RKO (cell line): ENCODE data around the gene CAMKMT.
"Not testable (repeated sequence)": the region's sequence is repeated elsewhere in the genome, so short reads cannot be mapped to it uniquely, and the experiment has no call there.

Experiments used
- DNase-seq: peaks from one replicate; pipeline ENCODE4 v3.0.0-alpha.2; 2016; ENCODE audit warnings: low spot score

The CAMKMT gene

DNA sequence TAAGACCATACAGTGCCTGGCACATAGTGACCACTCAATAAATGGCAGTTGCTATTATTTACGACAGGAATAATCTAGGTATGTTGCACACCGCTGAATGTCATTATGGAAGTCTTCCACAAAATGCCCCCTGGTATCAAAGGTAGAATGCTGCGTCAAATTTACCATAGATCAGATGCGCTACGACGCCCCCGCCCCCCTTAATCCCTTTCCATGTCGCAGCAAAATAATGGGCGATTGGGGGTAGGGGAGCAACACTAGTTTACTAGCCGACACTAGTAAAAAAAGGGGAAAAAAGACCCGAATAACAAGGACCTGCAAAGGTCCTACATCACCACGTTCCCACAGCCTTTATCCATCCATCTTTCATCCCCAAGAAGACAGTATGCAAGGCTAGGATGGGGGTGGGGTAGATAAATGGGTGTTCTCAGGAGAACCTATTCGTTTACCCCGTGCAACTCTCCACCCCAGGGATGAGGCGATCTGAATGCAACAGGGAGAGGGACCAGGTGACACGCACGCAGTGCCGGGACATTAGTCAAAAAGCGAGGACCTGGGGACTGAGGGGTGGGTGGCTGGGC is 908 bp upstream of the CAMKMT start:
- DNase-seq, result peak; percentile 47

DNA sequence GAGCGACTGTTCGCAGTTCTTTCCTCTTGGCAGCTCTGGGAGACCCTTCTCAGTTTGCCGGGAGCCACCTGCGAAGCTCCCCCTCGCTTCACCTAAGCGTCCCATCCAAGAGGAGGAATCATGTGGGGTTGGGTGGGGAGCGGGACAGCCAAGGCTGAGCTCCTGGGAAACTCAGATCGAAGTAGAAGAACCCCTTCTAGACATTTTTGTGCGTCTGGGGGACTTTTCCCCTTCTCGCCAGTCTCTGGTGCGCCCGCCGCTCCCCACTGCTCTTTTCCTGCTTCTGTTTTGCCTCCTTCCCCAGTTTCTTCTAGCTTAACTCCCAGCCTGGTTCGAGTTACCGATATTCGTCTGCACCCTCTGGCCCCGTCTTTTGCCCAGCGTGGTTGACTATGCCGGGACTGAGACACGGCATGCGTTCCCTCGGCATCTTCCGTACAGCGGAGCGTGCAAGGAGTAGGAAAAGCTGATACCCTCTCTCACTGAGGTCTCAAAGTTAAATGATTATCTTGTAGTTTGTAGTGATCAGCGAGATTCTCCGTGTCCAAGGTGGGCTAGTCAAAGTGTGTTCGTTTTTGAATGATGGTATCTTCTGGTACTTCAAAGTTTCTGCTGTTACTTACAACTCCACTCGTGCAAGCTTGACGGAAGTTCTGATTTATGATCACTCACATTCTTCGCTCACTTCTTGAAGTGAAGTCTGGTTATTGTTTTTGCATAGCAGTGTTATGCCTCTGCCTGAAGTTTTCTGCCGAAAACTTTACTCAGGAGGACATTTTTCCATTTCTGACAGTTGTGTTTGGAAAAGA is 664 bp downstream of the CAMKMT start:
- peak; percentile 66 for DNase-seq

DNA sequence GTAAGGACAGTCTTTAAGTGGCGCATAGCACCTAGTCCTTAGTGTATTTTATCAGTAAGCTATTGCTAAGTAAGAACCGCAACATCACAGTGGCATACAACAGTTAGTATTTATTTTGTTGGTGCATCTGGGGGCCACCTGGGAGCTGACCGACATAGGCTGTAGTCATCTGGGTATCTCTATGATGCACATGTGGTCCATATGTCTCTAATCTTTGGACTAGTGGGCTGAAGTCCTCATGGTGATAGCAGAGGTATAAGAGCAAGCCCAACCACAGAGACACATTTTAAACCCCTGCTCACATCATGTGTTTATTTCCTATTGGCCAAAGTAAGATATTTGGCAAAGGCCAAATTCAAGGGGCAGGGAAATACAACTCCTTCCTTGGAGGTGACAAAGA is 2.9 kb downstream of the CAMKMT start:
- DNase-seq, result no peak

DNA sequence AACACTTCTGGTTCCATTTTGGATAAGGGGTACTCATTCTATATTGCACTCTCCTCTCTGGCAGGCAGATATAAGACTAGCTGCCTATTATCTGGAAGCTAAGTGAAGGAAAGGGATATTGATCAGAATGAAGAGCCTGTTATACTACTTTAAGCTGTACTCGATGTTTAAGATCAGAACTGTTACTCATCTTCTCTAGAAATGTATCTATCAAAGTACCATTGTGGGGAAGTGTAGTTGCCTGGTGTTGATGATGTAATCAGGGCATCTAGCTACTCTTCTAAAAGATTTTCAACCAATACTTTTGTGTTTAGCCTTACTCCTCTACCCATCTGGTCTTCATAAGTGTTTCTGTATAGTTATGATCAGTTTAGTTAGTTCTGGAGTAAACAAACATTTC is 5.8 kb downstream of the CAMKMT start:
- DNase-seq, result no peak

DNA sequence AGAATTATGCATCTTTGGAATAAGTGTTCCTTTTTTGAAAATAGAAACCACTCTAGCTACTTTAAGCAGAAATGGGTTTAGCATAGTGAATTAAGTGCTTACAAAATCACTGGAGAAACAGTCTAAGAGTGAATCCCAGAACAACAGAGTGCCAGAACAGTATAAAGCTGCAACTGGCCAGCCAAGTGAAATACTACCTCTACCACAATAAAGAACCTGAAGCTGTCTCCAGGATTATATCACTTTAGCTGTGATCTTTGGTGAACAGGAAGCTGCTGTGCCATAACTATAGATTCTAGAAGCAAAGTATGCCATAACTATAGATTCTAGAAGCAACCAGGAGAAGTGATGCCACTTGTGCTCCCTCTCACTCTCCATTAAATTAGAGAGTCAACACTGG is 7.6 kb downstream of the CAMKMT start:
- no peak for DNase-seq

DNA sequence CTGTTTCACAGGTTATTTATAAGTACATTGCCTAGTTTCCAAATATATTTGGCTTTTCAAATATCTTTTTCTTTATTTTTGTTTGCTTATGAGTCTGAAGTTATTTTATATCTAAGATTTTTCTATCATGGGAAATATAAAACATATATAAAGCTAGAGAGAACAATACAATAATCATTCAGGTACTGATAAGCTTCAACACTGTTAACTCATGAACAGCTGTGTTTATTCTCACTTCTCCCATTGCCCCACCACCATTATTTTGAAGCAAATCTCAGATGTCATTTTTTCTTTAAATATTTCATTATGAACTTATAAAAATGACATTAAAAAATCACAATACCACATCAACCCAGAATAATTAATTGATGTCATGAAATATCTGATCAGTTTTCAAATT is 9.7 kb downstream of the CAMKMT start:
- DNase-seq, result no peak

DNA sequence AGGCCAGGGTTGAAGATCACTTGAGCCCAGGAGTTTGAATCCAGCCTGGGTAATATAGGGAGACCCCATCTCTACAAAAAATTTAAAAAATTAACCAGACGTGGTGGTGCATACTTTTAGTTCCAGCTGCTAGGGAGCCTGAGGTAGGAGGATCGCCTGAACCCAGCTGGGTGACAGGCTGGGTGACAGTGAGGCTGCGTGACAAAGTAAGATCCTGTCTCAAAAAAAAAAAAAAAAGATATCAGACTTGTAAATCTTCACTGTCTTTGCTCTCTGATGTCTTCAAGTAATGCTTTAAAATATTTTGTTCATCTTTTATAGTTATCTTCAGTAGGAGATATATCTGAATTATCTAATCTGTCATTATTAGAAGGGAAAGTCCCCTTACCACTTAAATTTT is 10.5 kb downstream of the CAMKMT start:
- DNase-seq, result no peak

DNA sequence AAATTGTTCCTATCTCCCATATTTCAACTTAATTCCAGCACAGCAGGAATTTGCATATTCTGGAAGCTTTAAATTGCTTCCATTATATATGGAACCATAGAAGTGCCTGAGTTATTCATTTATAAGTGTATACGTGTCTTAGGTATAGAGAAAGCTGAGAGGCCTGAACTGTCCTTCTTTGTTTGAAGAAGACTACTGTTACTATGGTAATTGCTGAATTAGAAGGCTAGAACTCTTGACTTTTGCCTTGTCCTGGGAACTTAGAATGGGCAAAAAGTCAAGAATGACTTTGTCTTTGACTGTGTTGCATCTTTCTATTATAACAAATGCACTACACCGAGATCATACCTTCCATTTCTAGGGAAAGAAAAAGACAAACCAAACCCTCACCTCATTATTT is 15.7 kb downstream of the CAMKMT start:
- no peak for DNase-seq

DNA sequence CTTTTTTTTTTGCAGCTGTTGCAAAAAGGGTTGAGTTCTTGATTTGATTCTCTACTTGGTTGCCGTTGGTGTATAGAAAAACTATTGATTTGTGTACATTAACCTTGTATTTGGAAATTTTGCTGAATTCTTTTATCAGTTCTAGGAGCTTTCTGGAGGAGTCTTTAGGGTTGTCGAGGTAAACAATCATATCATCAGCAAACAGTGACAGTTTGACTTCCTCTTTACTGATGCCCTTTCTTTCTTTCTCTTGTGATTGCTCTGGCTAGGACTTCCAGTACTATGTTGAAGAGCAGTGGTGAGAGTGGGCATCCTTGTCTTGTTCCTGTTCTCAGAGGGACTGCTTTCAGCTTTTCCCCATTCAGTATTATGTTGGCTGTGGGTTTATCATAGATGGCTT is 23.5 kb downstream of the CAMKMT start:
- not testable (repeated sequence) for DNase-seq

DNA sequence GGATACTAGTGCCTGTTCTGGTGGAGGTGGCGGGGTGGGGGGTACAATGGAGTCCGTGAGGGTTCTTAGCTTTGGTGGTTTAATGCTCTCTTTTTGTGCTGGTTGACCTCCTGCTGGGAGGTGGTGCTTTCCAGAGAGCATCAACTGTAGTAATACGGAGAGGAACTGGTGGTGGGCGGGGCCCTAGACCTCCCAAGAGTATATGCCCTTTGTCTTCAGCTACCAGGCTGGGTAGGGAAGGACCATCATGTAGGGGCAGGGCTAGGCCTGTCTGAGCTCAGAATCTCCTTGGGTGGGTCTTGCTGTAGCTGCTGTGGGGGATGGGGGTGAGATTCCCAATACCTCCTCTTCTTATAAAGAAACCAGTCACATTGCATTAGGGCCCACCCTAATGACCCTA is 27.1 kb downstream of the CAMKMT start:
- no peak for DNase-seq

DNA sequence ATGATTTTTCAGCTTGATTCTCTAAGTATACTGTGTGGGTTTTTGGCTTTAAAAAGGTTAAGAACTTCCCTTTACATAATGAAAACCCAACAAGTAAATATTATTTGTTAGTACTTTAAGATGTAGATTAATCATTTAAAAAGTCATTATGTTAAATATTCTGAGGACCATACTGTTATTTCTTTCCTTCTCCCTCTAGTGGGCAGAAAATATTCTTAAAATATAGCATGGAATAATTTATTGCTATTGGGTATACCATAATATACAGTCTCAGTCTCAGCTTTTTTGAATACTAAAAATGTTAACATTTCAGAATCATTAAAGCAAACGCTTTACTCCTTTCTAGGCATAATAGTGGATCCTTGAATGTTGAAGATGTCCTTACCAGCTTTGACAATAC is 28.1 kb downstream of the CAMKMT start:
- DNase-seq, result peak; percentile 18

DNA sequence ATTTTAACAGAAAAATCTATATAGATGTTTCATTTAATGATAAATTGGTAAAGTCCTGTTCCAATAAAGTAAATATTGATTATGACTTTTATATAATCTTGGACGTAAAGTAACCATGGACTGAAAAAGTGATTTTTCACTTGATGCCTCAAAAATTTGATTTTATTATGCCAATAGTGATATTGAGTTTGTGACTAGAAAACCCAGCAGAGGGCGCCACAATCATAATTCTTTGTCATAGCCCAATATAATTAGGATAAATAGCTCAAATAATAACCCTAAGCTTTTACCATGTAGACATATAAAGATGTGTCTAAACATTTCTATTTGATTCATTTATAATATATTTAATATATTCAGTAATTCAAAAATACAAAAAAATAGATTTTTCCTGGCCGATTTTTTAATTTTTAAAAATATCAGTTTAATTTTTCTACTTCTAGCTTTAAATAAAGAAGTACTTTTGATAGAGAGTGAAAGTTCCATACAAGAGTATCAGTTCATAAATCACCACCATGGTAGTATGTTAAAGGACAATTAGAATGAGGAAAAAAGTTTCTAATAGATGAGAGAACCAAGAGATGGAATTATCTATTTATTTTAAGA is 30.7 kb downstream of the CAMKMT start:
- DNase-seq, result peak; percentile 48

DNA sequence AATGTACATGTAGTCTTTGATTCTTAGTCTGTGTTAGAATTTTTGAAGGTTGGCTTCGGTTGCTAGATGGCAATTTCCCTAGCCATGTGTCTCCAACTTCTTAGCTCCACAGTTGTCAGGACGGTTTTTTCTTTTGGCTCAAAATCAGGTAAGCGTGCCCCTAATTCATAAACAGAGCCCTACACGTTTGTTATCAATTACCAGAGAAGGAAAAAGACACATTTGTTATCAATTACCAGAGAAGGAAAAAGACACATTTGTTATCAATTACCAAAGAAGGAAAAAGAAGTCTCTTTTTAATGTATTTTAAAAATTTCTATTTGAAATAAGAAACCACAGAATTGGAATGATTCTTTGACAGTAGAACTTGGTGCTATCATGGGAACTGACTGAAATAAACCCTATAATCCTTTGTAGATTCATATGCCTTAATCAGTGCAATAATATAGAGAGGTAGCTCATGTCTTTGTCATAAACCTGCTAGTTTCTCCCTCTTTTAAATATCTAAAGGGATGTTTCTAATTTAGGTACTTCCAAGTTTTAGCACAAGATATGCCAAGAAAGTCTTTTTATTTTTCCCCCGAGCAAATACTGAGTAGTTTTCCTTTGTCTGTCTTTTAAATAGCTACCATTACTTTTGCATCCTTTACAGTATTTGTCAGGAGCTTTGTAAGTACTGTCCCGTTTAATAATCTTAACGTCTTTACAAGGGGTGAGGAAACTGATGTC is 35.9 kb downstream of the CAMKMT start:
- no peak for DNase-seq

DNA sequence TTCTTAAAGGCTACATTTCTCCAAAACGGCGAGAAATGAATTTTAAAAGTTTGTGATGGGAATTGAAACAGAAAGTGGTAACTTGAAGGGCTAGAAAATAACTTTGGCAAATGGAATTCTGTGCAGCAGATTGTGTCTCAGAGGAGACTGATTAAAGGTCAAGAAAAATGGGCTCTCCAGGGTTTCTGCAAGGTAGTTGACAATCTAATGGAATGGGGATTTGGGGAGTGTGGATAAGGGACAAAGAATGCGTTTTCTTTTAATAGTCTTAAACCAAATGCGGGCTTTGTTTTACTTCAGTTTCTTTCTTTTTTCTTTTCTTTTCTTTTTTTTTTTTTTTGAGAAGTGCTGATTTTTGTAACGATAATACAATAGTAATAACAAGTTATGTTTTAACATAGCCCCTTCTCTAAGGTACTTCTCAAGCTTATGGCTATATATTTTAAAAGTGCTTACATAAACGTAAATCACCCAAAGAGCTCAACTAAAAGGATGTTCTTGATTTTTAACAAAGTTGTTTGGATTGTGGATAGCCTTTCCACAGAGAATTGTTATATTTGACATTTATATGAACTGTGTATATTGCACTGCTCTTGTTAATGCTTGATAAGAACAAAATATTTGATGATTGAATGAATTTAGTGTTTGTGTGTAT is 36.6 kb downstream of the CAMKMT start:
- DNase-seq, result no peak

DNA sequence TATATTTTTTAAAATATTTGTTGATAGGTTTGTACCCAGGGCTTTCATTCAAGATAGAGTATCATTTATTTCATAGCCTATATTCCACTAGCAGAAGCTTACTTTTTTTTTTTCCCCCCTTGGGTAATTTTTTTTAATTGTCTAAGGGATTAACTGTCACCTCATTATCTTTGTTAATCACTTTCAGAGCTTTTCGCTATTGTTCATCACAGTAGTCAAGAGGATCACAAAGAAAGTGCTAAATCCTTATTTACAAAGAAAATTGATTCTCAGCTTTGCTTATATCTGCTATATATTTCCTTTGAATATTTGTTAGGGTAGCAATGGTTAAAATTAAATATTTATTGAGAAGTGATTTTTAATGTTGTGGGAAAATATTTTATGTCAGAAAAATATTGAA is 59.0 kb downstream of the CAMKMT start:
- no peak for DNase-seq

DNA sequence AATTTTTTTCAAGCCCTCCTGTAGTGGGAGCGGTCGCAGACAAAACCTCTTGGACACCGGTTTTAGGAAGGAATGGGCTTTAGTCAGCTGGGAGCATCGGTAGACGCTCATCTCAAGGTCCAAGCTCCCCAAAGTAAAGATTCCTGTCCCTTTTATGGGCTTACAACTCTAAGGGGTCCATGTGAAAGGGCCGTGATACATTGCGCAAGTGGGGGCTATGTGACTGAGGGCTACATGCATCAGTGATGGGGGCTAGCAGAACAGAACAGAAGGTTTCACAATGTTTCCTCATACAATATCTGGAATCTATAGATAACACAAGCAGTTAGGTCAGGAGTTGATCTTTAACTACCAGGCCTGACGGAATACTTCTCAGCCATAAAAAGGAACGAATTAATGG is 62.5 kb downstream of the CAMKMT start:
- DNase-seq, result no peak

DNA sequence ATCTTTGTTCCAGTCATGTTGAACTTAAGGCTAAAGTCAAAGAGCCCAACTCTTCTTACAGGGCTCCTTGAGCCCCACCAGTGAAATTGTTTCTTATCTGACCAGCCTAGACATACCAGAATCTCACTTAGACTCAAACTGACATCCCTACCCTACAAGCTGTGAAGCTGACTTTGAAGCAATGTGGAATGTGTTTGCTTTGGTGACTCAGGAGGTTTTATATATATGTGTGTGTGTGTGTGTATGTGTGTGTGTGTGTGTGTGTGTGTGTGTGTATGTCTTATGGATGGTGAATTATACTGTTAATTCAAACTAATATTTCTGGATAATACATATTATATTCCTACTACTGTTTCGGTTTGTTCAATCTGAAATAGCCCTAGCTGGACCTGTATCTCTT is 67.3 kb downstream of the CAMKMT start:
- no peak for DNase-seq

DNA sequence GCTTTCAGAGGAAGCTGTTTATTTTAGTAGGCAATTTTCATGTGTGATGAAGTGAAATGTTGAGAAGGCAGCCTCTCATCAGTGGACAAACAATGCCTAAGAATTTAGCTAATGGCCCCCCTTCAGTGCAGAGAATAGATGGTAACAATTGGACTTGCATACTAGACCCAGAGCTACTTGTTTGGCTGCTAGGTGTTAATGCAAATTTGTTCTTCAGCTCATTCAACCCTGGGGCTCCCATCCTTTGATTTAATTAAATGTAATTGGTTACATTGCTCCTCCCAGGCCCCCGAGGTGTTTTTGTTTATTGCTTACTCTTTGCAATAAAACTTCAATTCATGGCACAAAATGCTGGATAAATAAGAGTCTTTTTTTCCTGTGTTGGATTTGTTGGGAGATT is 68.6 kb downstream of the CAMKMT start:
- DNase-seq, result no peak

DNA sequence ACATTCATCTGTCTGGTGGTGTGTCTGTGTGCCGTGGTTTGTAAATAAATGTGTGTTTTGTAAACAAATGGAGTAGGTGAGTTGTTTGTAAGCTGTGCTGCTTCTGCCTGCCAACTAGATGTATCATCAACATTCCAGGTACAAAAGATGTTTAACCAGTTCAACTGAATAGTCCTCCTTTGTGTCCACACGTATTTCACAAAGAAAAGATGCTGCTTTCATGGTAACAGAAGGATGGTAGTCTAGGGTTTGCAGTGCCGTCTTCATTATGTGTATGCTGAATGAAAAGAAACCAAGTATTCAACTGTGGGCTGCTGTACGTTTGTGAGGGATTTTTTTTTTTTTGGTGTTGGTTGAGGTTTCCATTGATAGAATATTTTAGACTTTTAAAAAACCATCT is 72.1 kb downstream of the CAMKMT start:
- DNase-seq, result no peak

DNA sequence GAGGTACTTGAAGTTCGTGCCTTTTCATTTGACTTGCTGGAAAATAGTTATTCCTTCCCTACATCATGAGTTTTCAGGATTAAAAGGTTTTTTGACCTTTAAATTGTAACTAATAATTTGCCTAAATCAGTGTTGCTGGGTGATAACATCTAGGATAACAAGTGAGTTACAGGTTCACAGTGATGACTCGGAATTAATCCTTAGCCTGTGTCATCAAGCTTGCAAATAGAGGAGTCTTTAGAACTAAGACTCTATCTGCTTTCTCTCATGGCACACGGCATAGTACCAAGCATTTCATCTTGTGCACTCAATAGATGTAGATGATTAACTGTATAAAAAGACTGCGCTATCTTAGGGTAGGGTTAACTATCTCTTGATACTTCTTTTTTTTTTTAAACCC is 79.5 kb downstream of the CAMKMT start:
- DNase-seq, result peak; percentile 53

DNA sequence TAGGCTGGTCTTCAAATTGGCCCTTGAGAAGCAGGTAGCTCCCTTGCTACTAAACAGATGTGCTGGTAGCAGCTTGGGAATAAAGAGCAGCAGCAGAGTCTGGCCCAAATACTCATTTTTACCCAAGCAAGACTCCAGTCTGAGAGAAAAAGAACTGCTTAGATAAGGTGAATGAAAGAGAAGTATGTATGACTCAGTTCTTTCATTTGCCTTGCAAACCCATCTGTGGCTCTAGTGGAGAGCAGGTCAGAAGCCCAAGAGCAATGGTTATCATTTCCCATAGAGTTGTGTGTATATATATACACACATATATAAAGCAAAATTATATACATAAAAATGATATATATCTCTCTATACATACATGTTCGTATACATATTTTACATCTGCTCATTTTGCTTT is 80.3 kb downstream of the CAMKMT start:
- no peak for DNase-seq

DNA sequence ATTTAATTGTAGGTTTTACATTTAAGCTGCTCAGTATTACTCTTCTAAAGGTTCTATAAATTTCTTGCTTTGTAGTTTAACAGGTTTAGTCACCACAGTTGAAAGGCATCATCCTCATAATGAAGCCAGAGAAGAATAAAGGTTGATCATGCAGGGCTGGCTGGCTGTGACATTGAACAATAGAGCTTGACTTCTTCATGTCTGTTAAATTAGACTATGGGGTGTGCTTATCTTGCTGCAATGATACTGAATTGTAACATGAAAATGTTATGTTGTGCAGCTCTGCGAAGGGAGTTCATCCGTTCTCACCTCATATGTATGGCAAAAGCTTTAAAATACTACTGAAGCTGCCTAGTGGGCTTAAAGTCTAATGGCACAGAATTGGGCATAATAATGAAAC is 81.8 kb downstream of the CAMKMT start:
- no peak for DNase-seq
